Activated CD4-positive, alpha-beta T cell treated with anti-CD3 and anti-CD28 coated beads for 36 hours (primary cell): ENCODE results near the gene CXCL13. TPM values are rescaled to one million over a fixed set of nuclear protein-coding genes. Genes with fewer than 3 reads are reported as not detected.

ENCODE experiments used
- ATAC-seq: fragments of 200-7000 bp; cut with Tn5 transposase; one replicate; pipeline ENCODE4 v1.10.0; 2021; ENCODE audit warnings: mild to moderate bottlenecking, moderate library complexity
- CTCF ChIA-PET: fragments of 350-600 bp; sonication (Branson Sonifier 250); formaldehyde crosslinking; loops from one replicate; lab custom pipeline; 2021; ENCODE audit warnings: antibody characterized with exemption; lab: Charles Lee
- POLR2A ChIA-PET: fragments of 350-600 bp; sonication (Branson Sonifier 250); formaldehyde crosslinking; loops from one replicate; lab custom pipeline; 2021; ENCODE audit warnings: antibody characterized with exemption, inconsistent platforms; lab: Charles Lee
- DNase-seq: peaks from one replicate; pipeline ENCODE4 v3.0.0-alpha.2; 2020
- H3K27ac Mint-ChIP-seq: one replicate; pipeline ENCODE4 v1.8.0; 2021; ENCODE audit warnings: mixed read lengths
- H3K27me3 Mint-ChIP-seq: one replicate; pipeline ENCODE4 v1.8.0; 2021; ENCODE audit warnings: mixed read lengths
- H3K36me3 Mint-ChIP-seq: one replicate; pipeline ENCODE4 v1.8.0; 2021; ENCODE audit warnings: low read depth, mixed read lengths
- H3K4me1 Mint-ChIP-seq: one replicate; pipeline ENCODE4 v1.8.0; 2021; ENCODE audit warnings: mixed read lengths
- H3K4me3 Mint-ChIP-seq: one replicate; pipeline ENCODE4 v1.8.0; 2021; ENCODE audit warnings: mild to moderate bottlenecking, moderate library complexity, mixed read lengths
- H3K9me3 Mint-ChIP-seq: one replicate; pipeline ENCODE4 v1.8.0; 2021; ENCODE audit warnings: low read depth, mixed read lengths
- intact Hi-C, 2 experiments: fragments of 100-400 bp; cut with DNase I in 1 of 2; cut with micrococcal nuclease in 1 of 2; formaldehyde crosslinking; loops; one replicate each; pipeline versions ENCODE4 v1.14.2 to v1.15.1; 2022 to 2024; cut with DNase I, micrococcal nuclease
- total RNA-seq, 2 experiments: library from RNA; stranded (reverse); gene quantifications; one replicate each; pipeline ENCODE4 v1.2.3, GENCODE V29; 2021

Gene CXCL13
- total RNA-seq, 2 experiments from 2014 or later, result 4.9 to 5.1 TPM

DNA sequence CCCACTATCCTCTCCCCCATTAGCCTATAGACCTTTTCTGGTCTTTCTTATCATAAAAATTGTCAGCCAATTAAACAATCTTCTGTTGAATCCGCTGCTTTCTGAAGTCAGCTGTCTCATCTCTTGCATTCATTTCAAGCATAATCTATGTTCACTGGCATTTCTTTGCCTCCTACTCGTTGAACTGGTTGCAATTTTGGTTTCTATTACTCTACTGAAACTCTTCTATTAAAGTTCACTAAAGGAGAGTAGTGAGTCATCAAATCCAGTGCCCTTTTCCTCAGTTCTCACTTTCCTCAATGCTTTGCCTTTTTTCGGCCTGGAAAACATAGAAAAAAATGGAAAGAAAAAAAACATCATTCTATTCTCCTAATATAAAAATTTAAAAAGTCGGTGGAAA, 23.9 kb upstream of the CXCL13 start:
- H3K36me3 Mint-ChIP-seq, result peaks cover 4% of the 10 kb centered on the region
- H3K27me3 Mint-ChIP-seq, result peaks cover 16% of the 10 kb centered on the region
- peak overlapping the region; percentile 40 for H3K4me3 Mint-ChIP-seq
- CTCF ChIA-PET, result interaction anchor here (0.7 to 3.2 kb wide), 2 partner anchors 18 to 346 kb away, joined by 3 to 22 read pairs; no protein-coding TSS in a partner anchor
- peaks cover 7% of the 10 kb centered on the region for H3K9me3 Mint-ChIP-seq
- ATAC-seq (peak; percentile 82), DNase-seq (no peak)
- peaks cover 54% of the 10 kb centered on the region for H3K4me1 Mint-ChIP-seq
- intact Hi-C loops, result loop anchor here (1.0 to 10.0 kb wide), 4 partner anchors 13 to 1363 kb away; partner anchors contain the start of gene MRPL1 (in 1 of the 2)
- peak overlapping the region; percentile 98 for H3K27ac Mint-ChIP-seq
- POLR2A ChIA-PET, result no interaction called here

DNA sequence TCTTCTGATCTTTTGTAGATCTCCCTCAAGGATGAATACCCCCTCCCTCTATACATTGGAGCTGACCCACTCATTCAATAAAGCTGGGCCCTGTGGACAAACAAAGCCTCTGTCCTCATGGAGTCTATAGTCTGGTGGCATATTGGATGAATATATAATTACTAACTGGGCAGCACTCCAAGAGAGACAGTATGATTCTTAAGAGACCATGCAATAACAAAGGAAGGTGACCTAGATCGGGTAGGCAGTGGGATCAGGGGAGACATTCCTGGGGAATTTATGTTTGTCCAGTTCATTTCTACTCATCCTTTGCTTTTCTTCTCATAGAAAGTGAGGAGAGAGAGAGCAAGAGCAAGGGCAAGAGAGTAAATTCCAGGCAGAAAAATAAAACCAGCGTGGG, 23.5 kb upstream of the CXCL13 start:
- Mint-ChIP-seq H3K27ac (peak overlapping the region; percentile 98), H3K27me3 (peaks cover 16% of the 10 kb centered on the region), H3K9me3 (peaks cover 7% of the 10 kb centered on the region), H3K36me3 (peaks cover 4% of the 10 kb centered on the region), H3K4me3 (no peak overlapping the region), H3K4me1 (peaks cover 58% of the 10 kb centered on the region)
- intact Hi-C loops, result loop anchor here in 1 of 2 experiments (10.0 kb wide), 1 partner anchor 1363 kb away; no protein-coding TSS in a partner anchor
- POLR2A ChIA-PET, result no interaction called here
- CTCF ChIA-PET, result interaction anchor here (0.7 to 3.2 kb wide), 3 partner anchors 12 to 346 kb away, joined by 3 to 22 read pairs (median 3); no protein-coding TSS in a partner anchor
- ATAC-seq (no peak), DNase-seq (no peak)

DNA sequence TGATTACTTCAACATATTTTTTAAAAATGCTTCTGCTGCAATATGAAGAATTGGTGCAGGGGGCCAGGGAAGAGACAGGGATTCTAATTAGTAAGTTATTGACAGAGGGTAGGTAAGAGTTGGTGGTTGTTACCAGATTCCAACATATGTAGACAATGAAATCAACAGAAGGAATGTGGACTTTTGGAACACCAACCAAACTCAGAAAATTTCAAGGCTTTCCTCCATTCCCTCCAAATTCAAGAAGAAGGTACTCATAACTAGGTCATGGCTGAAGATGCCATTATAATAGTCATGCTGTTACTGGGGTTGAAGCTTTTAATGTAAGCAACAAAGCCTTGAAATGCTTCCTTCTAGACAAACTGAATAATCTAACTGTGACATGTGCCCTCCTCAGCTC, 22.9 kb upstream of the CXCL13 start:
- peaks cover 13% of the 10 kb centered on the region for H3K27me3 Mint-ChIP-seq

DNA sequence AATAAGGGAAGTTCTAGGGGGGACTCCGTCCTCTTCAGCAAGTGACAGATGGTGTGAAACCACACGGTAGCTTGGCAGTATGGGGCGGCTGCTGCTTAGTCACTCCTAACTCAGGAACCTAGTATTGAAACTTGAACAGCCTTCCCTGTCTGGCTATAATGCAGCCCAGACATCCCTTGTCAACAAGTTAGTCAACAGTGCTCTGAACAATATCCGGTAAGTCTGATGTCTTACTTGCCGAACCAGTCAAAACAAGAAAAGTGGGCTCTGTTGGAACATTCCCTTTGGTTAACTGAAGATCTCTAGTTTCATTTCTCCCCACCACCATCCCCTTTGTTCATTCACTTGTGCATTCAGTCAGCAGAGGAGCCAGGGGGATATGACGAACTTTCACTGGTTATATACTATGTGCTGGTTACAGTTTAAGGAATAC, 18.7 kb upstream of the CXCL13 start:
- ChIA-PET CTCF (interaction anchor here (0.8 to 1.5 kb wide), 8 partner anchors 10 to 347 kb away, joined by 3 to 11 read pairs (median 3); no protein-coding TSS in a partner anchor), POLR2A (interaction anchor here (0.5 to 1.0 kb wide), 4 partner anchors 9 to 275 kb away, joined by 3 to 9 read pairs (median 5); partner anchors contain the start of gene MRPL1)
- Mint-ChIP-seq H3K27ac (peak overlapping the region; percentile 84), H3K9me3 (peaks cover 7% of the 10 kb centered on the region), H3K4me1 (peaks cover 66% of the 10 kb centered on the region), H3K4me3 (peak overlapping the region; percentile 54), H3K27me3 (peaks cover 16% of the 10 kb centered on the region), H3K36me3 (peaks cover 5% of the 10 kb centered on the region)
- DNase-seq, result peak; percentile 87
- intact Hi-C loops, result loop anchor here (1.0 to 10.0 kb wide), 16 partner anchors 8 to 1530 kb away; partner anchors contain the start of genes CCNG2 (in 1 of the 2), CCNI (in 1 of the 2) and MRPL1 (in 1 of the 2)
- ATAC-seq, result peak; percentile 94

More for the DNA sequence above, 22.9 kb upstream of the CXCL13 start:
- CTCF ChIA-PET, result interaction anchor here (0.6 to 3.2 kb wide), 3 partner anchors 11 to 845 kb away, joined by 3 to 22 read pairs (median 3); no protein-coding TSS in a partner anchor
- POLR2A ChIA-PET, result interaction anchor here (0.6 kb wide), 1 partner anchor 10 kb away, joined by 3 read pairs; no protein-coding TSS in a partner anchor
- H3K4me1 Mint-ChIP-seq, result peaks cover 64% of the 10 kb centered on the region
- peaks cover 4% of the 10 kb centered on the region for H3K36me3 Mint-ChIP-seq
- no peak for DNase-seq
- no peak overlapping the region for H3K4me3 Mint-ChIP-seq
- ATAC-seq, result no peak
- peaks cover 7% of the 10 kb centered on the region for H3K9me3 Mint-ChIP-seq
- peak overlapping the region; percentile 98 for H3K27ac Mint-ChIP-seq
- intact Hi-C loops, result loop anchor here in 1 of 2 experiments (10.0 kb wide), 1 partner anchor 1362 kb away; no protein-coding TSS in a partner anchor

DNA sequence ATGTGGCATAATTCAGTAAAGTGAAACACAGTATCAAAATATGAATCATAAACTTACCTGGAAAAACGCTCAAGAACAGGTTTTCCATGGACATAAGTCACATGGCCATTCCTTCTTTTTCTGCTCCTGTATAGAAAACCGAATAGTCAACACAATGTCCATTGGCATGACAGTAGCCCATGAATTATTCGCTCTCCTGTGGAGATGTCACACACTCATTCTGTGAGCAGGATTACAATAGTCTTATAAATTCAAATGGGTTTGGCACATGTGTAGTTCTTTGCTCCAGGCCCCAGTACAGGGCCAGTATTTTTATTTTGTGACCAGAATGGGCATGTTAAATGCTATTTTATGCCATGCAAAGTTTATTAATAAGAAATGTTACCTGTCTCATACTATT, 15.1 kb upstream of the CXCL13 start:
- H3K4me1 Mint-ChIP-seq, result peaks cover 85% of the 10 kb centered on the region
- intact Hi-C loops, result loop anchor here in 1 of 2 experiments (5.0 kb wide), 1 partner anchor 1187 kb away; the partner anchor contains the start of gene BMP2K
- ChIA-PET CTCF (interaction anchor here (0.5 to 2.7 kb wide), 3 partner anchors 9 to 75 kb away, joined by 3 to 16 read pairs (median 5); no protein-coding TSS in a partner anchor), POLR2A (no interaction called here)
- H3K4me3 Mint-ChIP-seq, result no peak overlapping the region
- H3K9me3 Mint-ChIP-seq, result no peaks in the 10 kb centered on the region
- peaks cover 7% of the 10 kb centered on the region for H3K36me3 Mint-ChIP-seq
- peaks cover 9% of the 10 kb centered on the region for H3K27me3 Mint-ChIP-seq
- no peak for DNase-seq
- ATAC-seq, result no peak
- no peak overlapping the region for H3K27ac Mint-ChIP-seq

DNA sequence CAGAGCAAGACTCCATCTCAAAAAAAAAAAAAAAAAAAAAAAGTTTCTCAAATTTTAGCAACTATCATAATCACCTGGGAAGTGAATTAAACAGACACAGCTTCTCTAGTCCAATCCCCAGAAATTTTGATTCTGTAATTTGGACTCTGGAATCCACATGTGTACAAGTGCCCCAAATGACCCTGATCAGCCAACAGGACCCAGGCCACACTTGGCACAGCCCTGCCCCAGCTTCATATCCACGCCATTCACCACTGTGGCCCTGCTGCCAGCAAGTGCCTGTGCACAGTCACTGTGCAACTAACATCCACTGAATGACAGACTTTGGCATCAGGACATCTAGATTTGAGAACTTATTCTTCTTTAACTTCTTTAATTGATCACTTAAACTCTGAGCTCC, 14.1 kb upstream of the CXCL13 start:
- Mint-ChIP-seq H3K9me3 (no peaks in the 10 kb centered on the region), H3K4me3 (no peak overlapping the region), H3K4me1 (peaks cover 80% of the 10 kb centered on the region), H3K36me3 (peaks cover 7% of the 10 kb centered on the region), H3K27ac (peak overlapping the region; percentile 74), H3K27me3 (peaks cover 9% of the 10 kb centered on the region)
- intact Hi-C loops, result loop anchor here in 1 of 2 experiments (5.0 kb wide), 1 partner anchor 1186 kb away; the partner anchor contains the start of gene BMP2K
- no peak for DNase-seq
- ATAC-seq, result no peak
- ChIA-PET CTCF (interaction anchor here (1.3 to 2.7 kb wide), 2 partner anchors 10 to 15 kb away, joined by 4 to 16 read pairs; no protein-coding TSS in a partner anchor), POLR2A (no interaction called here)

DNA sequence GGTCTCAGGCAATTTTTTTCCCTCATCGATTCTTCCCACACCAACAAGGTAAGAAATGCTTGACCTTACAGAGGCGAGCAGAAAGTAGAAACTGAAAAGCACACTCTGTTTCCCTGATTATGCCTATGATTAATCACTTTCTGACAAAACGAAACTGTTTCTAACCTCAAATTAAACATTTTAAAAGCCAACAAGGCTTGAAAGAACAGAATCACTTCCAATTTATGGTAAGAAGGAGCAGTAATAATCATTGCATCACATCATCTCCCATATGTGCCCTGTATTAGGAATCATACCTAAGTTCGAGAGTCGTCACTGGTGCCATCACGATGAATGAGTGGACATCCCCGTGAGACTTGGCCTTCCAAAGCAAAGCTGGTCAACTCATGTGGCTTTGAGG, 12.5 kb upstream of the CXCL13 start:
- no peaks in the 10 kb centered on the region for H3K9me3 Mint-ChIP-seq
- H3K4me1 Mint-ChIP-seq, result peaks cover 67% of the 10 kb centered on the region
- ChIA-PET POLR2A (interaction anchor here (0.6 to 0.9 kb wide), 2 partner anchors 10 to 227 kb away, joined by 3 read pairs; no protein-coding TSS in a partner anchor), CTCF (interaction anchor here (0.6 to 2.7 kb wide), 4 partner anchors 8 to 215 kb away, joined by 3 to 16 read pairs (median 4); no protein-coding TSS in a partner anchor)
- intact Hi-C loops, result loop anchor here in 1 of 2 experiments (5.0 kb wide), 1 partner anchor 1184 kb away; the partner anchor contains the start of gene BMP2K
- DNase-seq, result no peak
- H3K4me3 Mint-ChIP-seq, result peak overlapping the region; percentile 7
- peaks cover 9% of the 10 kb centered on the region for H3K36me3 Mint-ChIP-seq
- H3K27me3 Mint-ChIP-seq, result peaks cover 11% of the 10 kb centered on the region
- ATAC-seq, result peak; percentile 15
- peak overlapping the region; percentile 92 for H3K27ac Mint-ChIP-seq

DNA sequence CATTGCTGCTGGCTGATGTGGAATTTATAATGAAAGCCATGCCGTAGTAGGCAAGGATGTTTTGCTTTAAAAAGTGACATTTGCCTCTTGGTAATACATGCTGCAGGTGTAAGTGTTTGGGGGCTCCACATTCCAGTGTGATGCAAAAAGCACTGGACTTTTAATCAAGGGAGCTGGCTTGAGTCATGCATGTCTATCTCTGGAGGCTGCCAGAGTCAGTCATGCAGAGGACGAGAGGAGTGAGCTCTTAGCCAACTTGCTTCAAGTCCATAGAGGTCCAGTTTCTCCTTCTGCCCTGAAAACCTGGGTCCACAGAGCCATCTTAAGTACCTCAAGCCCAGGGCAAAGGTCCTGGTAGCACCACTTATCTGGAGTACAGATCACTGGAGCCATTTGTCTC, 11.6 kb upstream of the CXCL13 start:
- DNase-seq, result no peak
- H3K9me3 Mint-ChIP-seq, result no peaks in the 10 kb centered on the region
- H3K4me3 Mint-ChIP-seq, result no peak overlapping the region
- ChIA-PET CTCF (interaction anchor here (0.7 to 1.1 kb wide), 5 partner anchors 11 to 120 kb away, joined by 3 to 4 read pairs (median 3); no protein-coding TSS in a partner anchor), POLR2A (interaction anchor here (0.9 kb wide), 1 partner anchor 226 kb away, joined by 3 read pairs; no protein-coding TSS in a partner anchor)
- H3K4me1 Mint-ChIP-seq, result peaks cover 59% of the 10 kb centered on the region
- no peak for ATAC-seq
- intact Hi-C loops, result loop anchor here (2.0 to 5.0 kb wide), 2 partner anchors 13 to 1183 kb away; partner anchors contain the start of gene BMP2K (in 1 of the 2)
- peaks cover 9% of the 10 kb centered on the region for H3K27me3 Mint-ChIP-seq
- peaks cover 9% of the 10 kb centered on the region for H3K36me3 Mint-ChIP-seq
- peak overlapping the region; percentile 92 for H3K27ac Mint-ChIP-seq

DNA sequence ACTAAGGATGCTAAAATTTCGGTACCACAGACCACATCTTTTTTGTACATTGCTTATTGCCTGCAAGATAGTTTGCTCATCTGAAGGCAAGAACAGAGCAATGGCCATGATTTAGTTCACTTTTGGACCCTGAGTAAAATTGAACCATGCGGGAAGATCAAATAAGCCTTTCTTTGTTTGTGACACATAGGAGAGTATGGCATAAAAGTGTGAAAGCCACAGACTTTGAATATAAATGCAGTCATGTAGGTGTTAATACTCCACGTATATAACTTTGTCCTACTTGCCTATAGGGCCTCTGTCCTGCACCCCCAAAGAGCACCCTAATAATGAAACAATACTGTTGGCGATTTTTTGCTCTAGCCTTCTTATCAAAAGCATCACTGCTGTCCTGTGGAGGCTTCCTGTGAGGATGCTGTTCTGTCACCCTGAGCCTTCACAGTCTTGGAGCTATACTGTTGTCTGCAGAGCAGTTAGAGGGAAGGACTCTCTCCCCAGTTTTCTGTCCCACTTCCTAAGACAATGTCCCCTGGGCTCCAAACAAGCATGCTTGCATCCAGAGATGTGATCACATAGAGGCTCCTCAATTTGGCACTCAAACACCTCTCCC, 10.2 kb upstream of the CXCL13 start:
- CTCF ChIA-PET, result interaction anchor here (1.0 to 1.3 kb wide), 2 partner anchors 19 to 46 kb away, joined by 3 to 4 read pairs; no protein-coding TSS in a partner anchor
- DNase-seq, result no peak
- H3K27ac Mint-ChIP-seq, result peak overlapping the region; percentile 81

DNA sequence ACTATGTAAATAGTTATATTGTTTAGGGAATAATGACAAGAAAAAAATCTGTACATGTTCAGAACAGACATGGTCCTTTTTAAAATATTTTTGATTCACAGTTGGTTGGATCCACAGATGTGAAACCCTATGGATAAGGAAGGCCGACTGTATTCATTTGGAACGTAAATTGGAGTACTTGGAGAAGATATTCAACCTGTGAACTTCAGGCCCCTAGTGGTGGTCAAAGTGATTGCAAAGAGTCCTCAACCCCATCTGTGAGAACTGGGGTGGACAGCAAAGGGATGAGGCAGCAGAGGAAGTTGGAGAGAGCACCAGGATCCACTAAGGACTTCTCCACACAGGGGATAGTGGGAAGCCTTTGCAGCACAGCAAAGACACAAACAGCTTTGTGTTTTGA, 6.2 kb upstream of the CXCL13 start:
- DNase-seq (no peak), ATAC-seq (no peak)
- ChIA-PET POLR2A (no interaction called here), CTCF (interaction anchor here (0.6 to 7.5 kb wide), 21 partner anchors 10 to 1044 kb away, joined by 3 to 103 read pairs (median 5); no protein-coding TSS in a partner anchor)
- H3K4me1 Mint-ChIP-seq, result peaks cover 45% of the 10 kb centered on the region
- intact Hi-C loops, result no loop called here
- peaks cover 15% of the 10 kb centered on the region for H3K27me3 Mint-ChIP-seq
- no peak overlapping the region for H3K27ac Mint-ChIP-seq
- no peak overlapping the region for H3K4me3 Mint-ChIP-seq
- H3K36me3 Mint-ChIP-seq, result peaks cover 2% of the 10 kb centered on the region
- H3K9me3 Mint-ChIP-seq, result no peaks in the 10 kb centered on the region

More for the DNA sequence above, 10.2 kb upstream of the CXCL13 start:
- peak; percentile 77 for ATAC-seq
- Mint-ChIP-seq H3K4me1 (peaks cover 59% of the 10 kb centered on the region), H3K4me3 (no peak overlapping the region), H3K9me3 (no peaks in the 10 kb centered on the region), H3K27me3 (peaks cover 14% of the 10 kb centered on the region), H3K36me3 (peaks cover 9% of the 10 kb centered on the region)
- intact Hi-C loops, result loop anchor here (1.0 to 2.0 kb wide), 2 partner anchors 8 to 15 kb away; no protein-coding TSS in a partner anchor
- POLR2A ChIA-PET, result interaction anchor here (0.7 kb wide), 1 partner anchor 9 kb away, joined by 3 read pairs; no protein-coding TSS in a partner anchor
